Mesodermal cell (in vitro differentiated cells): ENCODE results near the gene RPA3.
"Not testable (repeated sequence)": the region's sequence is repeated elsewhere in the genome, so short reads cannot be mapped to it uniquely, and the experiment has no call there.

ENCODE experiments used
- H3K27ac ChIP-seq: 2 replicates; pipeline ENCODE4 v1.7.0; 2013; ENCODE audit warnings: mild to moderate bottlenecking, low read depth, low read length, moderate library complexity; ENCODE audit not compliant: severe bottlenecking
- H3K36me3 ChIP-seq: 2 replicates; pipeline ENCODE4 v1.7.1; 2013; ENCODE audit warnings: mild to moderate bottlenecking, low read length, moderate library complexity; ENCODE audit not compliant: control insufficient read depth, insufficient read depth
- H3K4me1 ChIP-seq: one replicate; pipeline ENCODE4 v1.7.1; 2013; ENCODE audit warnings: mild to moderate bottlenecking, low read length; ENCODE audit not compliant: insufficient read depth, control insufficient read depth, poor library complexity, severe bottlenecking
- H3K4me3 ChIP-seq: 2 replicates; pipeline ENCODE4 v1.7.0; 2013; ENCODE audit warnings: low read length, control low read depth, mild to moderate bottlenecking; ENCODE audit not compliant: insufficient read depth, poor library complexity, severe bottlenecking; ENCODE audit errors: extremely low read depth
- H3K9me3 ChIP-seq: 2 replicates; pipeline ENCODE4 v1.7.1; 2013; ENCODE audit warnings: mild to moderate bottlenecking, low read length, moderate library complexity; ENCODE audit not compliant: control insufficient read depth
- WGBS, 2 experiments: methylation state at CpG; one replicate each; pipeline ENCODE4 v1.1.5; 2013; ENCODE audit warnings: missing lambda C conversion rate in 2 of 2; ENCODE audit not compliant: insufficient coverage in 2 of 2; 5-methylcytosine and 5-hydroxymethylcytosine counted together

Gene RPA3

GRCh38 chr7:7693881-7694280 is 24.5 kb downstream of the RPA3 start:
- H3K4me1 ChIP-seq = peaks cover 34% of the 10 kb centered on the region
- no peaks in the 10 kb centered on the region for H3K9me3 ChIP-seq
- peaks cover 4% of the 10 kb centered on the region for H3K36me3 ChIP-seq
- no peak overlapping the region for H3K4me3 ChIP-seq
- no peak overlapping the region for H3K27ac ChIP-seq

DNA sequence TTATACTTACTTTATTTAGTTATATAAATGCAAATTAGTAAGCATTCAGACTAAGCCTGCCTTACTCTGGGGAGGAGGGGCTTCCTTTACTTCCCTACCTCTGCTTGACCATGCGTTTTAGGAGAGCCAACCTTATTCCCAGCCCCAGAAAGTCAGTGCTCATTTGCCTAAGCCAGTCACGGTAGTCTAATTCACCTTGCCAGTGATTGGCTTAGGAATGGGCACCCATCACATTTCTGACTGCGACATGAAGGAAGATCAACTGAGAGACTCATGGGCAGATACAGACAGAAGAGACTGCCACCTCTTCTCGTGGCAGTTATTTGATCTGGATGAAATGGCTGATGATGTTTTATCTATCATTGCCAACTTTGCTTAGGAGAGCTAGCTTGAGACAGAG is 29.5 kb downstream of the RPA3 start:
- WGBS, 2 experiments = 95 to 100% methylated on average over 3 to 4 of the region's 4 CpGs
- H3K4me3 ChIP-seq = no peak overlapping the region
- H3K9me3 ChIP-seq = no peaks in the 10 kb centered on the region
- H3K36me3 ChIP-seq = no peaks in the 10 kb centered on the region
- H3K4me1 ChIP-seq = peaks cover 19% of the 10 kb centered on the region
- H3K27ac ChIP-seq = no peak overlapping the region

- no peak overlapping the region for H3K4me3 ChIP-seq
- no peaks in the 10 kb centered on the region for H3K9me3 ChIP-seq
- peaks cover 19% of the 10 kb centered on the region for H3K4me1 ChIP-seq
- no peak overlapping the region for H3K27ac ChIP-seq
- no peaks in the 10 kb centered on the region for H3K36me3 ChIP-seq
- WGBS, 2 experiments = 88 to 89% methylated on average over 3 of the region's 6 CpGs
These were observed 30.1 kb downstream of the RPA3 start for GRCh38 chr7:7688310-7688709.

- H3K36me3 ChIP-seq = no peaks in the 10 kb centered on the region
- no peak overlapping the region for H3K27ac ChIP-seq
- whole genome bisulfite sequencing, 2 experiments = no CpG with 5 or more reads among the region's 1 CpG
- no peaks in the 10 kb centered on the region for H3K9me3 ChIP-seq
- no peak overlapping the region for H3K4me3 ChIP-seq
- H3K4me1 ChIP-seq = peaks cover 19% of the 10 kb centered on the region
These were observed 30.6 kb downstream of the RPA3 start for GRCh38 chr7:7687800-7688199.

GRCh38 chr7:7686811-7687508 is 31.4 kb downstream of the RPA3 start:
- no peaks in the 10 kb centered on the region for H3K36me3 ChIP-seq
- no peak overlapping the region for H3K4me3 ChIP-seq
- no CpG with 5 or more reads among the region's 2 CpGs for WGBS, 2 experiments
- no peaks in the 10 kb centered on the region for H3K9me3 ChIP-seq
- H3K27ac ChIP-seq = no peak overlapping the region
- H3K4me1 ChIP-seq = peaks cover 17% of the 10 kb centered on the region

- 86% methylated on average over 3 to 5 of the region's 5 CpGs for WGBS, 2 experiments
These were observed 35.5 kb downstream of the RPA3 start for GRCh38 chr7:7682861-7683260.

GRCh38 chr7:7681936-7682329 is 36.5 kb downstream of the RPA3 start:
- no peaks in the 10 kb centered on the region for H3K9me3 ChIP-seq
- H3K27ac ChIP-seq = no peak overlapping the region
- no peaks in the 10 kb centered on the region for H3K36me3 ChIP-seq
- H3K4me1 ChIP-seq = peaks cover 3% of the 10 kb centered on the region
- H3K4me3 ChIP-seq = no peak overlapping the region

More at GRCh38 chr7:7682861-7683260, 35.5 kb downstream of the RPA3 start:
- H3K4me3 ChIP-seq = no peak overlapping the region
- H3K4me1 ChIP-seq = peaks cover 8% of the 10 kb centered on the region
- no peaks in the 10 kb centered on the region for H3K9me3 ChIP-seq
- H3K27ac ChIP-seq = no peak overlapping the region
- no peaks in the 10 kb centered on the region for H3K36me3 ChIP-seq

DNA sequence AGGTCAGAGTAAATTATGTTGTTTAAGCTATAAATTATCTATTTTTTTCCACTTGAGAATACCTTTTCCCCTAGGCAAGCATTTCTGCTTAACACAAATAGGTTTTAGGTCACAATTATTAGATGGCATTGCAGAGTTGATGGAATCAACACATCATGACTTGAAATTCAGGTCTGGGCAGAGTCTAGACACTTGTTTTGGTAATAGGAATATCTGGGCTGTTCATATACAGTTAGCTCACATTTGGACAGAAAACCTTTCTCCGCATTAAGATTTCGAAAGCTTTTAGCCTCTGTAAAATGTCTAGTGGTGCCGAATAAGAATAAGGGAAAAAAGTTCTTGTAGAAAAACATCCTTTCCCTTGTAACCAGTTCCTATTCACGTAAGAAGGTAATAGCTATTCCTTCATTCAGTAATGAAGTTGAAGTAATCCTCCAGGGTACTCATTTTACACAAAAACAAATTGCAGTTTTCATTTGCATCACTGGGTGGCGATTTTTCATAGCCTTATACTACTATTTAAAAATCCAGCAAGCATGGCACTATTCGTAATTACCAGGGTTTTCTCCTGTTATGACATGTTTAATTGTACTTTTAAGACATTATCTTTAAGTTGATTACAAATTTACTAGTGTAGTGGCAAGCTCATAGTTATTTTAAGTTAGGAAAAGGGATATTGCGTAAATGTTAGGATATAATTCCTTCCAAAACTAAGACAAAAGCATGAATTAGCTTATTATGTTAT is 37.0 kb downstream of the RPA3 start:
- no peaks in the 10 kb centered on the region for H3K9me3 ChIP-seq
- no peak overlapping the region for H3K27ac ChIP-seq
- H3K4me1 ChIP-seq = no peaks in the 10 kb centered on the region
- H3K36me3 ChIP-seq = no peaks in the 10 kb centered on the region
- WGBS, 2 experiments = 0 to 60% methylated on average over 1 of the region's 7 CpGs
- no peak overlapping the region for H3K4me3 ChIP-seq

DNA sequence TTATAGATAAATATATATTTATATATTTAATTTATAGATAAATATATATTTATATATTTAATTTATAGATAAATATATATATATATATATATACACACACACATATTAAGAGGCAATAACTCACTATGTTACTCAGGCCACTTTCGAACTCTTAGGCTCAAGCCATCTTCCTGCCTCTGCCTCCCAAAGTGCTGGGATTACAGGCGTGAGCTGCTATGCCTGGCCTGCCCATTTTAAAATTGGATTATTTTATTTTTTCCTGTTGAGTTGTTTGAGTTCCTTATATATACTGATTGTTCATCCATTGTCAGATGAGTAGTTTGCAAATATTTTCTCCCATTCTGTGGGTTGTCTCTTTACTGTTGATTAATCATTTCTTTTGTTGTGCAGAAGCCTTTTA is 38.8 kb downstream of the RPA3 start:
- H3K9me3 ChIP-seq, H3K4me3 ChIP-seq, H3K4me1 ChIP-seq, H3K27ac ChIP-seq, H3K36me3 ChIP-seq: not testable (repeated sequence)
- 100% methylated on average over 1 of the region's 2 CpGs; no CpG with 5 or more reads in 1 of the 2 experiments for WGBS, 2 experiments

- H3K36me3 ChIP-seq = peaks cover 7% of the 10 kb centered on the region
- H3K4me3 ChIP-seq = no peak overlapping the region
- WGBS, 2 experiments = 77 to 78% methylated on average over 6 of the region's 6 CpGs
- no peak overlapping the region for H3K27ac ChIP-seq
- H3K4me1 ChIP-seq = no peaks in the 10 kb centered on the region
- H3K9me3 ChIP-seq = no peaks in the 10 kb centered on the region
These were observed 42.7 kb downstream of the RPA3 start for GRCh38 chr7:7675686-7676085.

DNA sequence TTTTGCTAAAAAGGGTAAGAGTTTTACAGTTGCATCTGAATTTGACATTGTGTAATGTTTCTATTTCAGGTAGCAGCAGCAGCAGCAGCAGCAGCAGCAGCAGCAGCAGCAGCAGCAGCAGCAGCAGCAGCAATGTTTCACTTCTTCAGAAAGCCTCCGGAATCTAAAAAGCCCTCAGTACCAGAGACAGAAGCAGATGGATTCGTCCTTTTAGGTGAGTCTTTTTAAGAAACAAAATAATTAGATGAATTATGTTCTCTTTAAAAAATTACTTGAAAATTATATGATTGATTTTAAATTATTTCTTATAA is 45.2 kb downstream of the RPA3 start:
- WGBS, 2 experiments = 100% methylated on average over 1 of the region's 2 CpGs; no CpG with 5 or more reads in 1 of the 2 experiments
- Histone ChIP-seq H3K9me3 (no peaks in the 10 kb centered on the region), H3K36me3 (peaks cover 7% of the 10 kb centered on the region), H3K4me3 (no peak overlapping the region), H3K27ac (no peak overlapping the region), H3K4me1 (no peaks in the 10 kb centered on the region)
